ENCODE measurements around the gene FAM114A2.

FAM114A2 gene

DNA sequence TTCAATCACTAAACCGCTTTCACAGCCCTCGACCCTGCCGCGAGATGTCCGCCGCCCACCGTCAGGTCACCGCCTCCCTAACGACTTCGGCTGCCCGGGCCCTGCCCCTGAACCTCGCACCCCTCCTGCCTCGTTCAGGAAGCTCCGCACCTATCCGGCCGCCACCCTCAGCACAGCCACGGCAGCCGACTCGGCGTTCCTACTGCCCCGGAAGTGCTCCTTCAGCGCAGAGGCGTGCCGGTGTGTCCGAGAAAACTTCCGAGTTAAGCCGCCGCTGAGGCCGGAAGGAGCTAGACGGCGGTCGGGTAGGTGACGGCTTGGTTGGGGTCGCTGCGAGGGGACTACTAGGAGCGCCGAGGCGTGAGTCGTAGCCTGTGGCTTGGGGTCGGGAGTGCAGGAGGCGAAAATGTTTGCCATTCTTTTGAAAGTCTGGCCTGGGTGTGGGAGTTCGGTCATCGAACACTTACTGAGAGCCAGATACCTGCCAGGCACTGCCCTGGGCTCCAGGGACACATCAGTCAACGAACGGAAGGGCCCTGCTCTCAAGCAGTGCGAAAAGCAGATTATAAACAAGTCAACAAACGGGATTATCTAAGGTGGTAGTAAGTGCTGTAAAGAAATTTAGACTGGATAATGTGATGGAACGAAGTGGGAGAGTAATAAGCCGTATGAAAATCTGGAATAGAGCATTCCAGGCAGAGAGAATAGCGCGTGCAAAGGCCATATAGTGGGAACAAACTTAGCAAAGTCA, at the start of gene FAM114A2, which contains the start of gene MFAP3:
Gene FAM114A2, minus strand, starts transcription at position 204 of the 751 bp plus-strand sequence. CDS start 3,957 bp downstream, outside the sequence.
Gene MFAP3, plus strand, starts transcription at position 261 of the 751 bp plus-strand sequence. CDS start 10,756 bp downstream, outside the sequence.
- peak within 1 kb of the TSS; percentile 80 for H3K27ac ChIP-seq
- TF ChIP-seq ZFX (IDR thresholded peaks at IDR 0.05), result peak; percentile 47; the same call in 1 of the 2 replicates
- TF ChIP-seq, protein P1, sequence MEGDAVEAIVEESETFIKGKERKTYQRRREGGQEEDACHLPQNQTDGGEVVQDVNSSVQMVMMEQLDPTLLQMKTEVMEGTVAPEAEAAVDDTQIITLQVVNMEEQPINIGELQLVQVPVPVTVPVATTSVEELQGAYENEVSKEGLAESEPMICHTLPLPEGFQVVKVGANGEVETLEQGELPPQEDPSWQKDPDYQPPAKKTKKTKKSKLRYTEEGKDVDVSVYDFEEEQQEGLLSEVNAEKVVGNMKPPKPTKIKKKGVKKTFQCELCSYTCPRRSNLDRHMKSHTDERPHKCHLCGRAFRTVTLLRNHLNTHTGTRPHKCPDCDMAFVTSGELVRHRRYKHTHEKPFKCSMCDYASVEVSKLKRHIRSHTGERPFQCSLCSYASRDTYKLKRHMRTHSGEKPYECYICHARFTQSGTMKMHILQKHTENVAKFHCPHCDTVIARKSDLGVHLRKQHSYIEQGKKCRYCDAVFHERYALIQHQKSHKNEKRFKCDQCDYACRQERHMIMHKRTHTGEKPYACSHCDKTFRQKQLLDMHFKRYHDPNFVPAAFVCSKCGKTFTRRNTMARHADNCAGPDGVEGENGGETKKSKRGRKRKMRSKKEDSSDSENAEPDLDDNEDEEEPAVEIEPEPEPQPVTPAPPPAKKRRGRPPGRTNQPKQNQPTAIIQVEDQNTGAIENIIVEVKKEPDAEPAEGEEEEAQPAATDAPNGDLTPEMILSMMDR (conservative IDR thresholded peaks at IDR 0.05), result no peak

DNA sequence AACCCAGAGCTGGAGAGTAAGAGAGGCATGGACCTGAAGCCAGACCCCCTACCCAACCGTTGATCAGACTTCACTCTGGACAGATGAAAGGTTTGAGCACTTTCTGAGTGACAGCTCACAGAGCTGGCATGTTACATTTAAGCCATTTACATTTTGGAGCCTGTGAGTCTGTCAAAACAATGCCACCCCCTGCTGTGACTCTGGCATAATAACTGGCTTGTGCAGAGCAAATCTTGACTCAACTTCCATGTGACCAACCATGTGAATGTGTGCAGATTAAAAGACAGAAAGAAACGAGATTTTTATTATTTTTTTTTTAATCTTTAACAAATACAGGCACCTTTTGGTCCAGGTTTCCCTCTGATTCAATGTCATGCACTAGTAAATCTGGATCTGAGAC, 48.5 kb upstream of the FAM114A2 start:
- no peak overlapping the region for H3K27ac ChIP-seq
- TF ChIP-seq, protein P1 (conservative IDR thresholded peaks at IDR 0.05), result no peak
- TF ChIP-seq ZFX (IDR thresholded peaks at IDR 0.05), result no peak

DNA sequence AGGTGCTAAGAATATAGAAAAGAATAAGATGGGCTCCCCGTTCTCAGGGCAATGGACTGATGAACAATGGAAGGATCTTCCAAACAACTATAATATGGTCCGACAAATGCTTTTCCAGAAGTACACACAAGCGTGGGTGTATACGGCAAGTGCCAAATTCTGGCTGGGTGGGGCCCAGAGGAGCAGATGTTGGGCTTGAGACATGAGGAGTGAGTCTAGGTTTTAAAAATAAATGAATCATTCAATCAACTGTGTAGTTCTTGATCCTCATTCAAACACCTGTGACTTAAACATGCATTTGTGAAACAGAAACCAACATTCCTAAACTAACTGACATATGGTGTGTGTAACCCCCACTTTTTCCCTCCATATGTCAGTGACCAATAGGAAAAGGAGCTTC, 47.9 kb upstream of the FAM114A2 start:
- TF ChIP-seq, protein P1 (conservative IDR thresholded peaks at IDR 0.05), result no peak
- TF ChIP-seq ZFX (IDR thresholded peaks at IDR 0.05), result no peak
- H3K27ac ChIP-seq, result no peak overlapping the region

DNA sequence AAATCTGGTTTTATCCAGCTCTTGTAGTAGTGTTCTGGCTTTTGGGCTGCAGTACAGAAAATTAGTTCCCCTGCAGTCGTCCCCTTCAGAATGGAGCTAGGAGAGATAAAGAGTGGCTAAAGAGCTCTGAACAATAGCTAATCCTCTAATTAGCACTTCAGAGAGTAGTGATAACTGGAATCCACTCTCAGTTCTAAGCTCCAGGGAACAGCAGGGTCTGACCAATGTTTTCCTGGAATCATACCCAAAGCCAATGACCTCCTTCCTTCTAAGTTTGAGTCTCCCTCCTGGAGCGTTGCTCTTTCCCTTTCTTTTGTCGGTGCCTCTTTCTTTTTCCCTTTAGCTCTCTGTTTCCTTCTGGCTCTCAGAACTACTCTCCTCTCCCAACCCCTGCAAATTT, 47.4 kb upstream of the FAM114A2 start:
- TF ChIP-seq, protein P1 (conservative IDR thresholded peaks at IDR 0.05), result no peak
- TF ChIP-seq ZFX (IDR thresholded peaks at IDR 0.05), result no peak
- no peak overlapping the region for H3K27ac ChIP-seq

DNA sequence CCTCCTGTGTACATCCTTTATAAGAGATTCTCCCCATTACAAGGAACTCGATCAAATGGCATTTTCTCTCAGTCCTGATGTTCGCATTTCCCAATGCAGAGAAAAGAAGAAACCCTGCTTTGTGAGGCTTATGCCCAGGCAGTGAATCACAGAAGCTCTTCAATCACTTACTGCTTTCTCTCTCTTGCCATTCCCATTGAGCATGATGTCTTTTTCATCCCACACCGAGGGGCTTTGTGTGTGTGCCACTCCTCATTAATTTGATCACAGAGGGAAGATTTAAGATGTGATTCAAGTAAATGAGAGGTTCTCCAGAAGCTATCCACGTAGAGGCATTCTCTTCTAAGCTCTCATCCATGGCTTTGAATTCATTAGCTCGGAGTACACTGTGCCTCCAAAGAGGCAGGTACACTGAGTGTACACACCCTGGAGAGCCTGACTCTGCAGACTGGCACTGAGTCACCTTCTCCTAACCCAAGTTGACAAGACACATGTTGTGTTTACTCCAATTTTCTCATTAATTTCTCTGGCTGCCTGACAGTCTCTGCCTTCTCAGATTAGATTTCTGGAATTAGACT, 45.4 kb upstream of the FAM114A2 start:
- TF ChIP-seq ZFX (IDR thresholded peaks at IDR 0.05), result no peak
- TF ChIP-seq, protein P1 (conservative IDR thresholded peaks at IDR 0.05), result no peak
- H3K27ac ChIP-seq, result peak overlapping the region; percentile 29; the same call in 1 of the 2 replicates

DNA sequence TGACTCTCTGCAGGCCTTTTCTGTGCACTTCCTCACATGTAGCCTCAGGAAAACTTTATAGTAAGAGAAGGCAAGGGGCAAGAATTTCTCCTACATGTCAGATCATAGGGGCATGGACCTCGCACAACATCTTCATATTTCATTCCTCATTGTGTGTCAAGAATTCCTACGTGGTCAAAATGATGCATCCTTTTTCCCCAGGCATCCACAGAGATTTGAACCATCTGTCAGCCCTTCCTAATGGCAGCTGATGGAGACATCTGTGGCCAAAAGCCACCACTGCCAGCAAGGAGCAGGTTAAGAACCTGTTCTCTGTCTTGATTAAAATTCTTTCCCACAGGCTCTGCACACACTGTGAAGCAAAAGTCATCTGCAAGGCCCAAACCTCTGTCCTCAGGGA, 42.5 kb upstream of the FAM114A2 start:
- H3K27ac ChIP-seq, result no peak overlapping the region
- no peak for TF ChIP-seq ZFX (IDR thresholded peaks at IDR 0.05)
- TF ChIP-seq, protein P1 (conservative IDR thresholded peaks at IDR 0.05), result no peak

DNA sequence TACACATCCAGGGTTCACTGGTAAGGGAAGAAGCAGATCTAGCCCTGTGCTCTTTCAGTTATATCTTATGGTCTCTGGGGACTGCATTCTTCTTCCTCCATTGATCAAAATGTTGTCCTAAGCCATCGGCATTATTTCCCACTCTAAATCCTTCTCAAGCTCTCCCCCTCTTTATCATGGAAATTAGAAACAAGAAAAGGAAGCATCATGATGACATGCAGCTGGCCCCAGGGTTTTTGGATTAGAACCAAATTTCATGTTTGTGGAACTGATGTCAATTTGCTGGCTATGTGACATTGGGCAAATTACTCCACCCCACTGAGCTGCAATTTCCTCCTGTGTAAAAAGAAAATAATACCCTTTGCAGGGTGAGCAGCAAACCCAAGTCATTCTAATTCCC, 39.6 kb upstream of the FAM114A2 start:
- H3K27ac ChIP-seq, result no peak overlapping the region; the same call in 1 of the 2 replicates
- TF ChIP-seq, protein P1 (conservative IDR thresholded peaks at IDR 0.05), result no peak
- TF ChIP-seq ZFX (IDR thresholded peaks at IDR 0.05), result no peak

Measured in C4-2B (cell line).